Measurements from ENCODE around the gene PRELP.

GRCh38 chr1:203492748-203493130 is 17.1 kb downstream of the PRELP start:
- TF ChIP-seq CTCF (IDR thresholded peaks at IDR 0.05) (no peak), ZFX (IDR thresholded peaks at IDR 0.05; ENCODE audit: borderline replicate concordance) (no peak)
